ENCODE measurements around the gene VENTX. TPM values are rescaled to one million over a fixed set of nuclear protein-coding genes. Genes with fewer than 3 reads are reported as not detected.

Gene VENTX
- total RNA-seq, 1 experiment from 2014 or later, result not detected

- DNase-seq (ENCODE audit: low read depth, low spot score), result no peak
- no TSS peak for BruUV-seq (replicated peaks)
- TF ChIP-seq SIN3A (IDR thresholded peaks at IDR 0.05; ENCODE audit: borderline replicate concordance, insufficient read depth, low read depth, low read length) (no peak), CTCF (IDR thresholded peaks at IDR 0.05) (no peak), TCF7L2 (IDR thresholded peaks at IDR 0.05; ENCODE audit: low read depth, low read length) (no peak), REST (IDR thresholded peaks at IDR 0.05; ENCODE audit: insufficient read depth in 1 of 2, low read depth in 2 of 2, low read length in 1 of 2) (no peak)
- POLR2A ChIA-PET, result interaction anchor here (0.6 kb wide), 1 partner anchor 10 kb away, joined by 3 read pairs; no protein-coding TSS in a partner anchor
- H3K27me3 ChIP-seq (ENCODE audit: control insufficient read depth, insufficient read depth, low read length), result no peaks in the 10 kb centered on the region
- H3K36me3 ChIP-seq (ENCODE audit: control insufficient read depth, insufficient read depth, low read length), result peaks cover 2% of the 10 kb centered on the region
- in situ Hi-C loops (cut with HindIII; ENCODE audit: low pct_unique_long_range_greater_than_20kb, low sequenced_read_pairs) (no loop called here), intact Hi-C loops (cut with micrococcal nuclease; ENCODE audit: unreplicated experiment) (no loop called here)
- no peak overlapping the region for H3K4me3 ChIP-seq (ENCODE audit: low read depth in 2 of 2, low read length in 2 of 2)
- H3K27ac ChIP-seq (ENCODE audit: low read length), result no peak overlapping the region
- no peaks in the 10 kb centered on the region for H3K9me3 ChIP-seq (ENCODE audit: control insufficient read depth, insufficient read depth, low read depth, low read length)
- CTCF ChIA-PET, result no interaction called here
- H3K4me1 ChIP-seq (ENCODE audit: control insufficient read depth, insufficient read depth, low read length), result peaks cover 26% of the 10 kb centered on the region
- no peak for ATAC-seq
Measured at GRCh38 chr10:133281628-133282372, 44.1 kb downstream of the VENTX start.

- CTCF ChIA-PET, result no interaction called here
- Histone ChIP-seq H3K9me3 (ENCODE audit: control insufficient read depth, insufficient read depth, low read depth, low read length) (no peaks in the 10 kb centered on the region), H3K4me3 (ENCODE audit: low read depth in 2 of 2, low read length in 2 of 2) (no peak overlapping the region), H3K4me1 (ENCODE audit: control insufficient read depth, insufficient read depth, low read length) (peaks cover 17% of the 10 kb centered on the region), H3K27me3 (ENCODE audit: control insufficient read depth, insufficient read depth, low read length) (no peaks in the 10 kb centered on the region), H3K27ac (ENCODE audit: low read length) (no peak overlapping the region), H3K36me3 (ENCODE audit: control insufficient read depth, insufficient read depth, low read length) (peaks cover 5% of the 10 kb centered on the region)
- intact Hi-C loops (cut with micrococcal nuclease; ENCODE audit: unreplicated experiment), result no loop called here
- in situ Hi-C loops (cut with HindIII; ENCODE audit: low pct_unique_long_range_greater_than_20kb, low sequenced_read_pairs), result no loop called here
- DNase-seq (ENCODE audit: low read depth, low spot score) (no peak), ATAC-seq (no peak)
- TF ChIP-seq REST (IDR thresholded peaks at IDR 0.05; ENCODE audit: insufficient read depth in 1 of 2, low read depth in 2 of 2, low read length in 1 of 2), result no peak
- no peak for TF ChIP-seq POLR2AphosphoS5 (IDR thresholded peaks at IDR 0.05; ENCODE audit: low read depth, low read length)
- TF ChIP-seq SIN3A (IDR thresholded peaks at IDR 0.05; ENCODE audit: borderline replicate concordance, insufficient read depth, low read depth, low read length), result no peak
- no peak for TF ChIP-seq CTCF (IDR thresholded peaks at IDR 0.05)
- no peak for TF ChIP-seq TCF7L2 (IDR thresholded peaks at IDR 0.05; ENCODE audit: low read depth, low read length)
- POLR2A ChIA-PET, result no interaction called here
- BruUV-seq (replicated peaks), result no TSS peak
Measured at GRCh38 chr10:133282846-133283390, 45.3 kb downstream of the VENTX start.

Data from Panc1 (cell line).